Measurements from ENCODE around the gene GTPBP6.
"Not testable (repeated sequence)": the region's sequence is repeated elsewhere in the genome, so short reads cannot be mapped to it uniquely, and the experiment has no call there.

Gene GTPBP6

GRCh38 chrX:316351-317325 is 2.0 kb downstream of the GTPBP6 start:
- DNase-seq = no peak

- no peak for DNase-seq
Observed at GRCh38 chrX:314781-315595, 3.6 kb downstream of the GTPBP6 start.

GRCh38 chrX:314049-314448 is 4.5 kb downstream of the GTPBP6 start:
- DNase-seq = no peak

DNA sequence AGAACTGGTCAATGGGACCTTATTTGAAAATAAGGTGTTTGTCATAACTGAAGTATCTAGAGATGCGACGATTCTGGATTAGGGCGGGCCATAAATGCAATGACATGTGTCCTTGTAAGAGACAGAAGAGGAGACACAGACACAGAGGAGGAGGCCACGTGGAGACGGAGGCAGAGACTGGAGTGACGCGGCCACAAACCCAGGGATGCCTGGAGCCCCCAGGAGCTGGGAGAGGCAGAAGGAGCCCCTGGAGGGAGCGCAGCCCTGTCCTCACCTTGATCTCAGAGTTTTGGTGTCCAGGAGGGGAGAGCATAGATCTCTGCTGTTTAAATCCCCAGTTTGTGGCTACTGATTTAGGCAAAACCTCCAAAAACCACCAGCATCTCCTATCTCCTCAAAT is 5.0 kb downstream of the GTPBP6 start:
- no peak for DNase-seq

DNA sequence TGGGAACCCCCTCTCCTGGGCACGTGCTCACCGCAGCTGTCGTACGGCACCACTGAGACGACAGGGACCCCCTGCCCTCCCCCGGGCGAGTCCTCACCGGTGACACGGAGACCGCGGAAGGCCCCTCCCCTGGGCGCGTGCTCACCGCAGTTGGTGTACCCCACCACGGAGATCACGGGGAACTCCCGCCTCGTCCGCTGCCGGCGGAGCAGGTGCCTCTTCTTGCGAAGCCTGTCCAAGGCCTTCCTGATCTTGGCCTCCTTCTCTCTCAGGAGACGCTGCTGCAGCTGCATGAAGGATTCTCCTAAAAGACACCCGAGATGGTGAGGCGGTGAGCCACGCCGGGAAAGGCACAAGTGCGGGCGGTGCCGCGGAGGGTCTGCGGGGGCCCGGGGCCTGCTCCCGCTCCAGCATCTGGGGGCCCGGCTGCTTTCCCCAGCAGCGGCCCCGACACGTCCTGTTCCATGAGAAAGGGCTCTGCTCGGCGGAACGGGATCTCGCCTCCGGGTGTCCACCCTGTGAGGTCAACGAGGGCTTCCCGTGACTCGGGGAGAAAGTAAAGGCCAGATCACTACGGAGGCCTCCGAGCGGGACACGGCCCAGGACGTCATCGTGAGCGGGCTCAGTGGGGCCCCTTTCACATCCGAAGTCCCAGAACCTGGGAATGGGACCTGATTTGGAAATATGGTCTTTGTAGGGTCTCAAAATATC is 5.8 kb downstream of the GTPBP6 start:
- no peak for DNase-seq

- DNase-seq = no peak
Observed at GRCh38 chrX:311156-312129, 7.2 kb downstream of the GTPBP6 start.

DNA sequence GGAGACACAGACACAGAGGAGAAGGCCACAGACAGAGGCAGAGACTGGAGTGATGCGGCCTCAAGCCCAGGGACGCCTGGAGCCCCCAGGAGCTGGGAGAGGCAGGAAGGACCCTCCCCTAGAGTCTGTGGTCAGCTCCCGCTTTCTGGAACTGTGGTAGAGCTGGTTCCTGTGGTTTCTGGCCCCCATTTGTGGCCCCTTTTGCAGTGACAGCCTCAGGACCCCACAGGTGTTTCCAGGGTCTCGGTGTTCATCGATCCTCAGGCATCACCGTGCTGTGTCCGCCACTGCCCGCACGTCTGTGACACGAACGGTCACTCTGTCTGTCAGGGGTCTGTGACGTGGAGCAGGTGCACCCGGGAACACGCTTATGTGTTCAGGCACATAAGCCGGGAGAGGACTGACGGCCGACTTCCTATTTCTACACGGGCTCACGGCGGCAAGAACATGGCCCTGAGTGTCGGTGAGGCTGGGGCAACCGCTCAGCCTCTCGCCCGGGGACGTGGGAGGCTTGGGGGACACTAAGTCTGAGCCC is 7.9 kb downstream of the GTPBP6 start:
- DNase-seq = no peak

- no peak for DNase-seq
Observed at GRCh38 chrX:308821-309520, 9.6 kb downstream of the GTPBP6 start.

DNA sequence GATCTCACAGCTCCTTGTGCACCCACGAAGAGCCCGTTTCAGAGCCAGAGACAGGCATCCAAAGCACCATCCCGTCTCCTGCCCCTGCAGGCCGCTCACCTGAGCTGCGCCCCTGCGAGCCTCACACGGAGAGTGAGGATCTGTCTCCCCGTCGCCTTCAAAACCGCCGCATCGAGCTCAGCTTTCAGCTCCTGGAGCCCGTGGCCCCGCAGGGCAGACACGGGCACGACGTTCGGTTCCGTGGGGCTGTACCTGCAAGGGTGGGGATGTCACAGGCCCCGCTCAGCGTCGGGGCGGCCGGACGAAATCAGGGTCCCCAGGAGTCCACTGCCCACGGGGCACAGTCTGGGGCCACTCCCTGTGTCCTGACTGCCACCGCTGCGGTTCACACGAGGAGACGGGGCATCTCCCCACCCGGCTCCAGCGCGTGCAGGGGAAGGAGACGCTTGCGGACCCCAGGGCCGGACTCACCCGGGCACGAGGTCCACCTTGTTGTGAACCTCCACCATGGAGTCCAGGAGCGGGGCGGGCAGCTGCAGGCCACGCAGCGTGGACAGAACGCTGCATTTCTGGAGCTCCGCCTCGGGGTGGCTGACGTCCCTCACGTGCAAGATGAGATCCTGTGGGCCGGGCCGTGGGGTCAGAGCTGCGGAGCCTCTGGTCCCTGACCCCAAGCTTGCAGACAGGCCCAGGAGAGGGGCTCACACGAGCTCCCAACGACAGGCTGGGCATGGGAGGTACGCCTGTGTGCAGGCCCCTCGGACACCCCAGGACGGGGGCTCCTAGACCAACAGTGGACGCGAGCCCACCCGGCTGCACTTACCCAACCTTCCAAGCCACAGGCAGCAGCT is 11.1 kb downstream of the GTPBP6 start:
- DNase-seq = no peak

DNA sequence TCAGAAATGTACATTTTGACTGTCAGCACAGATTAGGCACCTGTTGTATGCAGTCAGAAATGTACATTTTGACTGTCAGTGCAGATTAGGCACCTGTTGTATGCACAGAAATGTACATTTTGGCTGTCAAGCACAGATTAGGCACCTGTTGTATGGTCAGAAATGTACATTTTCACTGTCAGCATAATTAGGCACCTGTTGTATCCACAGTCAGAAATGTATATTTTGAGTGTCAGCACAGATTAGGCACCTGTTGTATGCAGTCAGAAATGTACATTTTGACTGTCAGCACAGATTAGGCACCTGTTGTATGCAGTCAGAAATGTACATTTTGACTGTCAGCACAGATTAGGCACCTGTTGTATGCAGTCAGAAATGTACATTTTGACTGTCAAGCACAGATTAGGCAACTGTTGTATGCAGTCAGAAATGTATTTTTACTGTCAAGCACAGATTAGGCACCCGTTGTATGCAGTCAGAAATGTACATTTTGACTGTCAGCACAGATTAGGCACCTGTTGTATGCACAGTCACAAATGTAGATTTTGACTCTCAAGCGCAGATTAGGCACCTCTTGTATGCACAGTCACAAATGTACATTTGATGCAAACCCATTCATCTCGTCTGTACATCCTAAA is 11.9 kb downstream of the GTPBP6 start:
- DNase-seq = not testable (repeated sequence)

GRCh38 chrX:305781-306613 is 12.6 kb downstream of the GTPBP6 start:
- not testable (repeated sequence) for DNase-seq

DNA sequence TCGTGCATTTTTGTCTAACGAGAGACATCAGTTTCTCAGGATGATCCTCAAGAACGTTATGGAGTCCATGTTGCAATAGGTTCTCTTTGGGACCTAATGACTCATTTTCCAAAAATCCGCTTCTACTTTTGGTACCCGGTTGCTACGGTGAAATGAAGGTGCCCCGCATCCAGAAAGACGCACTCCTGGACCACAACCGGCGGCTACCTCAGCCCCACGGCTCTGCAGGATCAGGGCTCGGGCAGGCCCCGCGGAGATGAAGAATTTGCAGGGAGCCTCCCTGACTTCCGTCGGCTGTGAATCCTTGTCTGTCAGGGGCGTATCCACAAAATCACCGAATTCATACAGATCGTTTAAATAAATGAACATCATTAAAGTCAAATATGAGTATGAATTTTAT is 15.6 kb downstream of the GTPBP6 start:
- no peak for DNase-seq

DNA sequence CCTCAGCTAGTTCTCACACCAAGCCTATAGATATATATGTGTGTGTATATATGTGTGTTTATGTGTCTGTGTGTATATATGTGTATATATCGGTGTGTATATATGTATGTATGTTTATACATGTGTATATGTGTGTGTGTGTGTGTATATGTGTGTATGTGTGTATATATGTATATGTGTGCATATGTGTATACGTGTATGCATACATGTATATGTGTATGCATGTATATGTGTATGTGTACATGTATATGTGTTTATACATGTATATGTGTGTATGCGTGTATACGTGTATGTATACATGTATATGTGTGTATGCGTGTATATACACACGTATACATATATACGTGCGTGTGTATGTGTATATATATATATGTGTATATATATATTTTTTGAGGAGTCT is 18.3 kb downstream of the GTPBP6 start:
- no peak for DNase-seq

- DNase-seq = no peak
Observed at GRCh38 chrX:298993-299392, 19.6 kb downstream of the GTPBP6 start.

GRCh38 chrX:295136-295535 is 23.5 kb downstream of the GTPBP6 start:
- no peak for DNase-seq

GRCh38 chrX:292900-293897 is 25.4 kb downstream of the GTPBP6 start:
- DNase-seq = no peak

GRCh38 chrX:291411-291901 is 27.1 kb downstream of the GTPBP6 start:
- no peak for DNase-seq

Data from stimulated activated naive CD4-positive, alpha-beta T cell treated with Interleukin-2 at 50 U/mL for 16 hours (primary cell).